ENCODE results near the gene EIF4E2.

Gene EIF4E2

DNA sequence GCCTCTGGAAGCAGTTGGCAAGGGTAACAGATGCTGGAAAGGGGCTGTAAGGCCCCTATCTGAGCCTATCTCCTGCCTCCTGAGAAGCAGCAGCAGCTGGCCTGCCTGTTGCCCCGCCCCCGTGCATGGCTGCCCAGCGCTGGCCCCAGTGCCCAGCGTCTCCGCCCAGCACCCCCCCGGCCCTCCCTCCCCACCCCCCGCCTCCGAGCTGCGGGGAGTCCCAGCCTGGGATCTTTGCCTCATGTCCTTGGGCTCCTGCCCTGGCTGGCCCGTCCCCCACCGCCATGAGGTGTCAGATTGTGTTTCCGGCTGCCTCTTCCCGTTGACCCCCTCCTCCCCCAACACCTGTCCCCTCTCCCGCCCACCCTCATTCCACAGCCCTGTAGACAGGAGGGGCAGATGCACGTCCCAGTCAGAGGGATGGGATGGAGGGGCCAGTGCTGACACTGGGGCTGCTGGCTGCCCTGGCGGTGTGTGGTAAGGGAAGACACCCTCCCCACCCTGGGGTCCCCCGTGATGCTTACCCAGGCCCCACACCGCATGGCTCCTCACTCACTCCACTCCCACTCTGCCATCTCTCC lies 24.6 kb upstream of the EIF4E2 start, which contains the start of gene CHRND:
Gene CHRND, plus strand, starts transcription at position 370 of the 581 bp plus-strand sequence. Its CDS starts 56 bp downstream, at position 426.
- DNase-seq (ENCODE audit: low read depth), result no peak
- TF ChIP-seq, protein P1, sequence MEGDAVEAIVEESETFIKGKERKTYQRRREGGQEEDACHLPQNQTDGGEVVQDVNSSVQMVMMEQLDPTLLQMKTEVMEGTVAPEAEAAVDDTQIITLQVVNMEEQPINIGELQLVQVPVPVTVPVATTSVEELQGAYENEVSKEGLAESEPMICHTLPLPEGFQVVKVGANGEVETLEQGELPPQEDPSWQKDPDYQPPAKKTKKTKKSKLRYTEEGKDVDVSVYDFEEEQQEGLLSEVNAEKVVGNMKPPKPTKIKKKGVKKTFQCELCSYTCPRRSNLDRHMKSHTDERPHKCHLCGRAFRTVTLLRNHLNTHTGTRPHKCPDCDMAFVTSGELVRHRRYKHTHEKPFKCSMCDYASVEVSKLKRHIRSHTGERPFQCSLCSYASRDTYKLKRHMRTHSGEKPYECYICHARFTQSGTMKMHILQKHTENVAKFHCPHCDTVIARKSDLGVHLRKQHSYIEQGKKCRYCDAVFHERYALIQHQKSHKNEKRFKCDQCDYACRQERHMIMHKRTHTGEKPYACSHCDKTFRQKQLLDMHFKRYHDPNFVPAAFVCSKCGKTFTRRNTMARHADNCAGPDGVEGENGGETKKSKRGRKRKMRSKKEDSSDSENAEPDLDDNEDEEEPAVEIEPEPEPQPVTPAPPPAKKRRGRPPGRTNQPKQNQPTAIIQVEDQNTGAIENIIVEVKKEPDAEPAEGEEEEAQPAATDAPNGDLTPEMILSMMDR (conservative IDR thresholded peaks at IDR 0.05; ENCODE audit: control insufficient read depth, insufficient read depth, low read depth, low read length), result no peak
- H3K4me3 ChIP-seq (ENCODE audit: control insufficient read depth, low read depth, low read length), result no peak within 1 kb of the TSS

DNA sequence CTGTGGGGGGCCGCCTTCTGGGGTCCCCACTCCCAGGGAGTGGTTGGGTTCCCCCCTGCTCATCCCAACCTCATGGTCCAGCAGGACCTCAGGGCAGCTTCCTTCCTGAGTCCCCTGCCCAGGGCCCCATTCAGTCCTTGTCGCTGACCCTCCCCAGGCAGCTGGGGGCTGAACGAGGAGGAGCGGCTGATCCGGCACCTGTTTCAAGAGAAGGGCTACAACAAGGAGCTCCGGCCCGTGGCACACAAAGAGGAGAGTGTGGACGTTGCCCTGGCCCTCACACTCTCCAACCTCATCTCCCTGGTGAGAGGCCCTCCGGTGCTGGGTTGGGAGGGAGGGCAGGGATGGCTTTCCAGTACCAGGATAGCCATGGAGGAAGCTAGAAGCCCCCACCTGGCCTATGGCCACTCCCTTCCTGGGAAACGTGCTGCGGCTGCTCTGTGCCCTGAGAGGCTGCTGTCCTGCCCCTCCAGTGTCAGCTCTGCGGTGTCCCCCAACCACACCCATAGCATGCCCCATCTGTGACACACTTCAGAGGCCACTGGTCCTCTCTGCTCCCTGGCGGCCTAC lies 24.0 kb upstream of the EIF4E2 start:
- DNase-seq (ENCODE audit: low read depth), result no peak
- TF ChIP-seq, protein P1 (conservative IDR thresholded peaks at IDR 0.05; ENCODE audit: control insufficient read depth, insufficient read depth, low read depth, low read length), result no peak

DNA sequence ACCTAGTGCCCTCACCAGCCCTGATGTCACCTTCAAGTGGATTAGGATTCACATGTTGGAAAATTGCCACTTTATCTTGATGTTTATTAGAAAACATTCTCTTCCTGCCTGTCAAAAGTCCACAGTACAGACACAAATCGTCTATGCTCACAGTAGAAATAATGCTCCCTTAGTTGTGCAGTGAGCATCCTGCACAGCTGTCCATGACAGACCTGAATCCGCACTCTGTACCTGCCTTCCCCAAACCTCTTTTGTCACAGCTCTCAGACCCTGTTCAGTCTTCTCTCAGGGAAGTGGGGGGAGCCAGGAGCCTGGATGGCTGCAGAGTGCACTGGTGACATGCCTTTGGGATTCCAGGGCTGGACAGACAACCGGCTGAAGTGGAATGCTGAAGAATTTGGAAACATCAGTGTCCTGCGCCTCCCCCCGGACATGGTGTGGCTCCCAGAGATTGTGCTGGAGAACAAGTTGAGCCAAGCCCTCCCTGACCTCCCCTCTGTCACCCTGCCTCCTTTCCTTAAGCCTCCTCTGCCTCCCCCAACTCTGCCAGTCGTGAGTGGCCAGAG lies 22.5 kb upstream of the EIF4E2 start:
- no peak for DNase-seq (ENCODE audit: low read depth)
- H3K4me3 ChIP-seq (ENCODE audit: control insufficient read depth, low read depth, low read length), result no peak overlapping the region
- TF ChIP-seq, protein P1 (conservative IDR thresholded peaks at IDR 0.05; ENCODE audit: control insufficient read depth, insufficient read depth, low read depth, low read length), result no peak

More for the DNA sequence above, 24.0 kb upstream of the EIF4E2 start:
- no peak overlapping the region for H3K4me3 ChIP-seq (ENCODE audit: control insufficient read depth, low read depth, low read length)

DNA sequence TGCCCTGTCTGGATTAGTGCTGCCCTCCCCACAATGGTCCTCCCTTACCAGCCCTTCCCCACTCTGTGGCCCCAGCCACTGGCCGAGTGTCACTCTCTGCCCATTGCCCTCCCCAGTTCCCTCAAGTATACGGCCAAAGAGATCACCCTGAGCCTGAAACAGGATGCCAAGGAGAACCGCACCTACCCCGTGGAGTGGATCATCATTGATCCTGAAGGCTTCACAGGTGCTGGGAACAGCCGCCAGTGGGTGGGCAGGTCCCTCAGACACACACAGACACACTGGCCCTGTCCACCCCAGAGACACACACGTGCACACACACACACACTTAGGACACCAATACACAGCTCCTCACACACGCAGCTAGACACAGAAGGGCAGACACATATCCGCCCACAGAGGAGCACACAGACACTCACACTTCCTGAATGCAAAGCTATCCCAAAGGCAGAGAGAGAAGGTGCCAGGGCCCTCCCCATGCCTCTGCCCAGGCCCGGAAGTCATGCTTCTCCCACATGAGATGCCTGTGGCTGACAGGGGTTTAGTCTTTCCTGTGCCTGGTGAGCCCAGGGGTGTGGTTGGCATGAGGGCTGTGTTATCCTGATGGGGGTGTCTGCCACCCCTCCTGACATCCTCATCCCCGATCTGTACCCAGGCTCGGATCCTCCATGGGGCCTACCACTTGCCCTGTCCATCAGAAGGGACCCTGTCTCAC lies 21.6 kb upstream of the EIF4E2 start:
- TF ChIP-seq, protein P1 (conservative IDR thresholded peaks at IDR 0.05; ENCODE audit: control insufficient read depth, insufficient read depth, low read depth, low read length), result no peak
- DNase-seq (ENCODE audit: low read depth), result no peak
- H3K4me3 ChIP-seq (ENCODE audit: control insufficient read depth, low read depth, low read length), result no peak overlapping the region

- TF ChIP-seq, protein P1 (conservative IDR thresholded peaks at IDR 0.05; ENCODE audit: control insufficient read depth, insufficient read depth, low read depth, low read length), result no peak
- H3K4me3 ChIP-seq (ENCODE audit: control insufficient read depth, low read depth, low read length), result no peak overlapping the region
- DNase-seq (ENCODE audit: low read depth), result no peak
These were observed 20.5 kb upstream of the EIF4E2 start for GRCh38 chr2:232529806-232530547.

DNA sequence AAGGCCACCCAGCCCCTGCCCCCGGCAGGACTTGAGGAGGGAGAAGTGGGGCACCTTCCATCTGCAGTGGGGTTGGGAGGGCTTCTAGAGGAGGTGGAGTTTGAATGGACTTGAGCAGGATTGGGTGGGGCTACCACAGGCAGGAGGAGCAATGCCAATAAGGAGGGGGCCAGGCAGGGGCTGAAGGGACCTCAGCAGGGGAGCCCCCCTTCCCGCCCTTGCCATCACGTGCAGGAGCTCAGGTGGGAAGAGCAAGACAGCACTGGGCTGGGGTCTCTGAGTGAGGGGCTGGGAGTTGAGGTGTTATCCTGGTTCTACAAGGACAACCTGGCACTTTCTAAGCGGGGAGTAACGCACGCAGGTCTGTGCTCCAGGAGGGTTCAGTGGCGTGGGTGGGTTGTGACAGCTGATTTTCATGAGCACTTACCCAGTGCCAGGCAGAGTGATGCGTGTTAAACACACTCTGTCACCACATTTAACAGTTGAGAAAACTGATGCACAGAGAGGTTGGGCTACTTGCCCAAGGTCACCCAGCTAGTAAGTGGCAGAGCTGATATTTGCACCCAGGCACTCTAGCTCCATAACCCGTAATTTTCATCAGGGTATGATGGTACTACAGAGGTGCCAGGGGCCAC lies 19.7 kb upstream of the EIF4E2 start:
- no peak overlapping the region for H3K4me3 ChIP-seq (ENCODE audit: control insufficient read depth, low read depth, low read length)
- TF ChIP-seq, protein P1 (conservative IDR thresholded peaks at IDR 0.05; ENCODE audit: control insufficient read depth, insufficient read depth, low read depth, low read length), result no peak
- DNase-seq (ENCODE audit: low read depth), result no peak
